ENCODE data around the gene RAPGEF4.

Gene RAPGEF4

DNA sequence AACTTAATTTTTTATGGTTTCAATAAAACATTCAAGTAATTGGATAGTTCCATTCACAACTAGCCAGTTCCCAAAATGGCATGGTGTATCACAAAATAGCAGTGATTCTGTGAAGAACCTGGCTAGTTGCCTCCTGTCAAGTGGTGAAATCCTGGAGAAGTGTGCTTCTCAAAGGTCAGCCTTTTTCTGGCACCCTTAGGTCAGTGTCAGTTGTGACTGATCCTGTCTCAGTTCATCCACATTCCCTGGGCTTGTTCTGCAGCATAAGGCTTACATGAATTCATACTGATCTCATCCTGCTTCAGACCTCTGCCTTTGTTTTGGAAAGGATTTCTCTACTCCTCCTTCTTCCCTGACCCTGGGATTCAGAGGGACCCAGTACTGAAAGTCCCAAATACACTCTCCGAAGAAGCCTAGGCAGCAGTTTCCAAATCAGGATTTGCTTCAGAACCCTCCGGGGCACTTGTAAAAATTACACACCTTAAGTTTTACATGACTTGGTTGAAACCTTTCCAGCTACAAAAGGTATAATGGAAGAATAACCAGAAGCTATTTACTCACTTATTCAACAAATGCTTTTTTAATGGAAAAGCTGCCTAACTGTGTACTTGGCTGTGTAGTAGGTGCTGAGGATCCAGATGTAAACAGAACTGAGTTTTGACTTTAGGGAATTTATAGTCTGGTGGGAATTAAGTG lies 351.0 kb downstream of the RAPGEF4 start:
- H3F3A ChIP-seq (ENCODE audit: low read depth), result no peaks in the 10 kb centered on the region
- H3K9me3 ChIP-seq (ENCODE audit: insufficient read depth, low read depth, low read length), result no peaks in the 10 kb centered on the region
- no peaks in the 10 kb centered on the region for H3K36me3 ChIP-seq (ENCODE audit: insufficient read depth, low read length)
- H3K9me2 ChIP-seq (replicated peaks; ENCODE audit: low read depth, low read length), result no peaks in the 10 kb centered on the region
- no peak overlapping the region for H3K9ac ChIP-seq (ENCODE audit: low read depth, low read length, poor library complexity, severe bottlenecking)
- no peaks in the 10 kb centered on the region for H3K4me1 ChIP-seq (ENCODE audit: insufficient read depth, low read length, poor library complexity, severe bottlenecking)
- H2AFZ ChIP-seq (ENCODE audit: low read length), result no peak overlapping the region
- no peaks in the 10 kb centered on the region for H3K79me2 ChIP-seq (ENCODE audit: insufficient read depth, low read length)
- no peak overlapping the region for H3K4me3 ChIP-seq (ENCODE audit: low read length, poor library complexity, severe bottlenecking)
- TF ChIP-seq, protein P1, sequence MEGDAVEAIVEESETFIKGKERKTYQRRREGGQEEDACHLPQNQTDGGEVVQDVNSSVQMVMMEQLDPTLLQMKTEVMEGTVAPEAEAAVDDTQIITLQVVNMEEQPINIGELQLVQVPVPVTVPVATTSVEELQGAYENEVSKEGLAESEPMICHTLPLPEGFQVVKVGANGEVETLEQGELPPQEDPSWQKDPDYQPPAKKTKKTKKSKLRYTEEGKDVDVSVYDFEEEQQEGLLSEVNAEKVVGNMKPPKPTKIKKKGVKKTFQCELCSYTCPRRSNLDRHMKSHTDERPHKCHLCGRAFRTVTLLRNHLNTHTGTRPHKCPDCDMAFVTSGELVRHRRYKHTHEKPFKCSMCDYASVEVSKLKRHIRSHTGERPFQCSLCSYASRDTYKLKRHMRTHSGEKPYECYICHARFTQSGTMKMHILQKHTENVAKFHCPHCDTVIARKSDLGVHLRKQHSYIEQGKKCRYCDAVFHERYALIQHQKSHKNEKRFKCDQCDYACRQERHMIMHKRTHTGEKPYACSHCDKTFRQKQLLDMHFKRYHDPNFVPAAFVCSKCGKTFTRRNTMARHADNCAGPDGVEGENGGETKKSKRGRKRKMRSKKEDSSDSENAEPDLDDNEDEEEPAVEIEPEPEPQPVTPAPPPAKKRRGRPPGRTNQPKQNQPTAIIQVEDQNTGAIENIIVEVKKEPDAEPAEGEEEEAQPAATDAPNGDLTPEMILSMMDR (conservative IDR thresholded peaks at IDR 0.05; ENCODE audit: low read length), result no peak
- no peak for TF ChIP-seq EZH2phosphoT487 (IDR thresholded peaks at IDR 0.05; ENCODE audit: borderline replicate concordance)
- no peaks in the 10 kb centered on the region for H3K27me3 ChIP-seq (ENCODE audit: insufficient read depth, low read length, poor library complexity, severe bottlenecking)
- H4K20me1 ChIP-seq (ENCODE audit: insufficient read depth, low read length, poor library complexity, severe bottlenecking), result no peaks in the 10 kb centered on the region
- H3K4me2 ChIP-seq (ENCODE audit: low read depth, low read length, poor library complexity, severe bottlenecking), result no peak overlapping the region

DNA sequence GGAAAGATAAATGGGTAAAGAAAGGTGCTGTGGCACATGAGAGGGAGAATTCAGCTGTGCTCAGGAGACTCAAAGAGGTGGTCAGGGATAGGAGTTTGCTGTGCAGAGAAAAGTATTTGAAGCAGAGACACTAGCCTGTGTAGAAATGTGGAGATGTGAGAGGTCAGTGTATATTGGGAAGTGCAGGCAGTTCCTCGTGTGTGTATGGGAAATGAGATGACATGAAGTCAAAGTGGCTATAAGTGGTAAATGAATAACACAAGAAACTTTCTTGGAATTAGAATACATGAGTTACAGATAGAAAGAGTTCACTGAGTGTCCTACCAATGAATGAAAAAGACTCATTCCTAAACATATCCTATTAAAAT lies 351.6 kb downstream of the RAPGEF4 start:
- Histone ChIP-seq H3K27me3 (ENCODE audit: insufficient read depth, low read length, poor library complexity, severe bottlenecking) (no peaks in the 10 kb centered on the region), H3F3A (ENCODE audit: low read depth) (no peaks in the 10 kb centered on the region), H3K4me1 (ENCODE audit: insufficient read depth, low read length, poor library complexity, severe bottlenecking) (no peaks in the 10 kb centered on the region), H3K4me2 (ENCODE audit: low read depth, low read length, poor library complexity, severe bottlenecking) (no peak overlapping the region), H3K9me3 (ENCODE audit: insufficient read depth, low read depth, low read length) (no peaks in the 10 kb centered on the region), H4K20me1 (ENCODE audit: insufficient read depth, low read length, poor library complexity, severe bottlenecking) (no peaks in the 10 kb centered on the region), H3K9me2 (replicated peaks; ENCODE audit: low read depth, low read length) (no peaks in the 10 kb centered on the region), H3K9ac (ENCODE audit: low read depth, low read length, poor library complexity, severe bottlenecking) (no peak overlapping the region), H3K36me3 (ENCODE audit: insufficient read depth, low read length) (no peaks in the 10 kb centered on the region), H2AFZ (ENCODE audit: low read length) (no peak overlapping the region), H3K79me2 (ENCODE audit: insufficient read depth, low read length) (no peaks in the 10 kb centered on the region), H3K4me3 (ENCODE audit: low read length, poor library complexity, severe bottlenecking) (no peak overlapping the region)
- TF ChIP-seq, protein P1 (conservative IDR thresholded peaks at IDR 0.05; ENCODE audit: low read length), result no peak
- TF ChIP-seq EZH2phosphoT487 (IDR thresholded peaks at IDR 0.05; ENCODE audit: borderline replicate concordance), result no peak

DNA sequence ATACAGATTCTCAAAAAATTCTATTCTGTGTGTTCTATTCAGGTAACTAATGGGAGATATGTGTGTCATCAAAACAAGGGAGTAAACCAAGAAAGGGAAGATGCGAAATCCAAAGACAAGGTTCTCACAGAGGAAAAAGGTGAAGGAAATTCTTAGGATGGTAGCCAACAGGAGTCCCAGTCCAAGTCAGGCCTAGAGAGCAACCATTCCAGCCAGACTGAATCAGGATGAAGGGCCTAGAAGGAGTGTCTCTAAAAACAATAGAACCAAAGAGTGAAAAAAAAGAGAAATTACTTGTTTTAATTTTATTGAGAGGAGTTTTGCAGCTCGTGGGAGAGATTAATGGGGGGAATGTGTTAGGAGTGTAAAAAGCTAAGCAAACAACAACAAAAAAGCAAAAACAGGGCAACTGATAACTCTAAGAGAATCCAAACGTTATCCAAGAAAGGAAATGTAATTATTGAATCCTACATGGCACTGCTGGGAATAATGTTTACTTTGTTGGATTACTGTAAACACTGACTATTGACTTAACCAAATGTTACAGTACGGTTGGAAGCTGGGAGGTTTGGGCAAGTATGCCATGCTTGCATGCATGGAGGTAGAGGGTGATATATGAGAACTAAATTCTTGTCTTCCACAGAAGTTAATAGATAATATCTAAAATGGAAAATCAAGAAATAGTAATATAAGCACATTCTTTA lies 352.3 kb downstream of the RAPGEF4 start:
- H4K20me1 ChIP-seq (ENCODE audit: insufficient read depth, low read length, poor library complexity, severe bottlenecking), result no peaks in the 10 kb centered on the region
- H3K4me1 ChIP-seq (ENCODE audit: insufficient read depth, low read length, poor library complexity, severe bottlenecking), result no peaks in the 10 kb centered on the region
- no peak overlapping the region for H2AFZ ChIP-seq (ENCODE audit: low read length)
- no peaks in the 10 kb centered on the region for H3K36me3 ChIP-seq (ENCODE audit: insufficient read depth, low read length)
- H3K4me3 ChIP-seq (ENCODE audit: low read length, poor library complexity, severe bottlenecking), result no peak overlapping the region
- H3K9me3 ChIP-seq (ENCODE audit: insufficient read depth, low read depth, low read length), result no peaks in the 10 kb centered on the region
- H3F3A ChIP-seq (ENCODE audit: low read depth), result no peaks in the 10 kb centered on the region
- no peak overlapping the region for H3K9ac ChIP-seq (ENCODE audit: low read depth, low read length, poor library complexity, severe bottlenecking)
- H3K9me2 ChIP-seq (replicated peaks; ENCODE audit: low read depth, low read length), result no peaks in the 10 kb centered on the region
- no peak overlapping the region for H3K4me2 ChIP-seq (ENCODE audit: low read depth, low read length, poor library complexity, severe bottlenecking)
- H3K79me2 ChIP-seq (ENCODE audit: insufficient read depth, low read length), result no peaks in the 10 kb centered on the region
- no peaks in the 10 kb centered on the region for H3K27me3 ChIP-seq (ENCODE audit: insufficient read depth, low read length, poor library complexity, severe bottlenecking)
- no peak for TF ChIP-seq EZH2phosphoT487 (IDR thresholded peaks at IDR 0.05; ENCODE audit: borderline replicate concordance)
